Ectodermal cell (in vitro differentiated cells): ENCODE results near the gene ZC3H14.

Experiments used
- H3K27ac ChIP-seq: 2 replicates; pipeline ENCODE4 v1.7.0; 2013; ENCODE audit warnings: mild to moderate bottlenecking, low read depth, low read length; ENCODE audit not compliant: insufficient read depth, poor library complexity, severe bottlenecking
- H3K27me3 ChIP-seq: 2 replicates; pipeline ENCODE4 v1.7.0; 2013; ENCODE audit warnings: mild to moderate bottlenecking, low read length; ENCODE audit not compliant: insufficient read depth, control insufficient read depth, poor library complexity, severe bottlenecking
- H3K36me3 ChIP-seq: one replicate; pipeline ENCODE4 v1.7.0; 2013; ENCODE audit warnings: low read length; ENCODE audit not compliant: control insufficient read depth, insufficient read depth
- H3K4me1 ChIP-seq: one replicate; pipeline ENCODE4 v1.7.0; 2013; ENCODE audit warnings: low read length; ENCODE audit not compliant: control insufficient read depth, insufficient read depth
- H3K4me3 ChIP-seq: 2 replicates; pipeline ENCODE4 v1.7.0; 2013; ENCODE audit warnings: low read depth, low read length, control low read depth; ENCODE audit not compliant: insufficient read depth
- H3K9me3 ChIP-seq: 2 replicates; pipeline ENCODE4 v1.7.0; 2013; ENCODE audit warnings: mild to moderate bottlenecking, low read length, moderate library complexity; ENCODE audit not compliant: control insufficient read depth
- WGBS, 2 experiments: methylation state at CpG; one replicate each; pipeline ENCODE4 v1.1.7; 2013; ENCODE audit warnings: missing lambda C conversion rate in 2 of 2; 5-methylcytosine and 5-hydroxymethylcytosine counted together

The ZC3H14 gene

GRCh38 chr14:88572117-88572516 is 9.3 kb downstream of the ZC3H14 start:
- no peak overlapping the region for H3K27ac ChIP-seq
- no peaks in the 10 kb centered on the region for H3K27me3 ChIP-seq
- 96 to 98% methylated on average over 3 of the region's 4 CpGs for WGBS, 2 experiments
- H3K9me3 ChIP-seq = no peaks in the 10 kb centered on the region
- H3K36me3 ChIP-seq = peaks cover 55% of the 10 kb centered on the region
- no peak overlapping the region for H3K4me3 ChIP-seq
- no peaks in the 10 kb centered on the region for H3K4me1 ChIP-seq

GRCh38 chr14:88576222-88576621 is 13.4 kb downstream of the ZC3H14 start:
- Histone ChIP-seq H3K4me3 (no peak overlapping the region), H3K9me3 (no peaks in the 10 kb centered on the region), H3K27me3 (no peaks in the 10 kb centered on the region), H3K27ac (no peak overlapping the region), H3K36me3 (peaks cover 62% of the 10 kb centered on the region), H3K4me1 (no peaks in the 10 kb centered on the region)
- 96% methylated on average over 5 of the region's 5 CpGs for WGBS, 2 experiments

GRCh38 chr14:88584451-88584850 is 21.6 kb downstream of the ZC3H14 start:
- Histone ChIP-seq H3K36me3 (peaks cover 28% of the 10 kb centered on the region), H3K27me3 (no peaks in the 10 kb centered on the region), H3K27ac (no peak overlapping the region), H3K4me3 (no peak overlapping the region), H3K4me1 (no peaks in the 10 kb centered on the region), H3K9me3 (no peaks in the 10 kb centered on the region)
- WGBS, 2 experiments = 92 to 98% methylated on average over 2 to 3 of the region's 3 CpGs

GRCh38 chr14:88588081-88588480 is 25.2 kb downstream of the ZC3H14 start:
- Histone ChIP-seq H3K4me1 (no peaks in the 10 kb centered on the region), H3K9me3 (no peaks in the 10 kb centered on the region), H3K36me3 (peaks cover 24% of the 10 kb centered on the region), H3K27me3 (no peaks in the 10 kb centered on the region), H3K27ac (no peak overlapping the region), H3K4me3 (no peak overlapping the region)
- 94 to 95% methylated on average over 5 of the region's 5 CpGs for WGBS, 2 experiments

GRCh38 chr14:88590173-88590572 is 27.3 kb downstream of the ZC3H14 start:
- Histone ChIP-seq H3K27ac (no peak overlapping the region), H3K4me3 (no peak overlapping the region), H3K4me1 (no peaks in the 10 kb centered on the region), H3K9me3 (no peaks in the 10 kb centered on the region), H3K27me3 (no peaks in the 10 kb centered on the region), H3K36me3 (peaks cover 16% of the 10 kb centered on the region)
- WGBS, 2 experiments = 88 to 93% methylated on average over 4 of the region's 4 CpGs

- Histone ChIP-seq H3K4me3 (no peak overlapping the region), H3K4me1 (no peaks in the 10 kb centered on the region), H3K27me3 (no peaks in the 10 kb centered on the region), H3K9me3 (no peaks in the 10 kb centered on the region), H3K27ac (no peak overlapping the region), H3K36me3 (peaks cover 20% of the 10 kb centered on the region)
- WGBS, 2 experiments = 88% methylated on average over 1 of the region's 1 CpG
Observed at GRCh38 chr14:88592031-88592430, 29.2 kb downstream of the ZC3H14 start.

- H3K36me3 ChIP-seq = peaks cover 43% of the 10 kb centered on the region
Observed at GRCh38 chr14:88597038-88597437, 34.2 kb downstream of the ZC3H14 start.

GRCh38 chr14:88597601-88598000 is 34.8 kb downstream of the ZC3H14 start:
- no peaks in the 10 kb centered on the region for H3K4me1 ChIP-seq
- H3K27me3 ChIP-seq = no peaks in the 10 kb centered on the region
- H3K27ac ChIP-seq = no peak overlapping the region
- WGBS, 2 experiments = 95% methylated on average over 4 of the region's 4 CpGs
- no peaks in the 10 kb centered on the region for H3K9me3 ChIP-seq
- peaks cover 48% of the 10 kb centered on the region for H3K36me3 ChIP-seq
- no peak overlapping the region for H3K4me3 ChIP-seq

More at GRCh38 chr14:88597038-88597437, 34.2 kb downstream of the ZC3H14 start:
- H3K9me3 ChIP-seq = no peaks in the 10 kb centered on the region
- 89 to 96% methylated on average over 4 of the region's 4 CpGs for WGBS, 2 experiments
- no peaks in the 10 kb centered on the region for H3K4me1 ChIP-seq
- H3K4me3 ChIP-seq = no peak overlapping the region
- no peak overlapping the region for H3K27ac ChIP-seq
- H3K27me3 ChIP-seq = no peaks in the 10 kb centered on the region

- Histone ChIP-seq H3K27ac (no peak overlapping the region), H3K36me3 (peaks cover 48% of the 10 kb centered on the region), H3K4me3 (no peak overlapping the region), H3K9me3 (no peaks in the 10 kb centered on the region), H3K4me1 (no peaks in the 10 kb centered on the region), H3K27me3 (no peaks in the 10 kb centered on the region)
- 91 to 95% methylated on average over 1 of the region's 2 CpGs for WGBS, 2 experiments
Observed at GRCh38 chr14:88598097-88598675, 35.3 kb downstream of the ZC3H14 start.

- 97% methylated on average over 8 of the region's 8 CpGs for WGBS, 2 experiments
- Histone ChIP-seq H3K4me3 (no peak overlapping the region), H3K36me3 (peaks cover 56% of the 10 kb centered on the region), H3K27me3 (no peaks in the 10 kb centered on the region), H3K4me1 (no peaks in the 10 kb centered on the region), H3K9me3 (no peaks in the 10 kb centered on the region), H3K27ac (no peak overlapping the region)
Observed at GRCh38 chr14:88599326-88599725, 36.5 kb downstream of the ZC3H14 start.
